Osteoblast (primary cell): ENCODE data around the gene CMPK1. TPM values are rescaled to one million over a fixed set of nuclear protein-coding genes. Genes with fewer than 3 reads are reported as not detected.
A peak's percentile ranks its signal among the peaks of the same experiment; 100 is the strongest.

Source experiments
- DNase-seq: peaks from one replicate; pipeline ENCODE4 v3.0.0; 2011; ENCODE audit warnings: low spot score, mixed read lengths; ENCODE audit not compliant: insufficient read length; ENCODE audit errors: missing footprints
- H2AFZ ChIP-seq: 2 replicates; pipeline ENCODE4 v1.6.0; 2011; ENCODE audit warnings: mild to moderate bottlenecking, low read length
- H3K27ac ChIP-seq: 2 replicates; pipeline ENCODE4 v1.5.1; 2011; ENCODE audit warnings: mild to moderate bottlenecking, low read depth, low read length, moderate library complexity
- H3K27me3 ChIP-seq: 2 replicates; pipeline ENCODE4 v1.6.0; 2012; ENCODE audit warnings: mild to moderate bottlenecking, control low read depth, inconsistent platforms, low read length, moderate library complexity; ENCODE audit not compliant: insufficient read depth
- H3K36me3 ChIP-seq: 2 replicates; pipeline ENCODE4 v1.5.1; 2011; ENCODE audit warnings: mild to moderate bottlenecking, low read length, control low read depth, moderate library complexity; ENCODE audit not compliant: insufficient read depth
- H3K4me1 ChIP-seq: 2 replicates; pipeline ENCODE4 v1.5.1; 2011; ENCODE audit warnings: mild to moderate bottlenecking, low read length, control low read depth, moderate library complexity; ENCODE audit not compliant: insufficient read depth
- H3K4me2 ChIP-seq: 2 replicates; pipeline ENCODE4 v1.6.0; 2011; ENCODE audit warnings: mild to moderate bottlenecking, low read length; ENCODE audit not compliant: insufficient read depth
- H3K4me3 ChIP-seq: fragments of 200-600 bp; sonication (generic); 3 replicates; pipeline ENCODE4 v1.5.1; 2012; ENCODE audit warnings: mild to moderate bottlenecking, low read length, inconsistent platforms; ENCODE audit not compliant: insufficient read depth
- H3K79me2 ChIP-seq: 2 replicates; pipeline ENCODE4 v1.6.0; 2012; ENCODE audit warnings: mild to moderate bottlenecking, low read length, control low read depth, inconsistent platforms; ENCODE audit not compliant: insufficient read depth
- H3K9me3 ChIP-seq: 2 replicates; pipeline ENCODE4 v1.5.1; 2011; ENCODE audit warnings: low read depth, low read length, control low read depth
- H4K20me1 ChIP-seq: 2 replicates; pipeline ENCODE4 v1.6.0; 2012; ENCODE audit warnings: mild to moderate bottlenecking, low read length, control low read depth; ENCODE audit not compliant: insufficient read depth
- CTCF ChIP-seq: IDR thresholded peaks from 2 replicates; pipeline ENCODE4 v1.5.1; 2011; ENCODE audit warnings: mild to moderate bottlenecking, low read depth, low read length, moderate library complexity; ENCODE audit errors: extremely low read depth
- total RNA-seq: library from RNA; depleted of rRNA; stranded (reverse); fragments of >200 nt; gene quantifications from 2 replicates; pipeline ENCODE4 v1.2.3, GENCODE V29; 2012

The CMPK1 gene
- total RNA-seq, 1 donor = 111 TPM

DNA sequence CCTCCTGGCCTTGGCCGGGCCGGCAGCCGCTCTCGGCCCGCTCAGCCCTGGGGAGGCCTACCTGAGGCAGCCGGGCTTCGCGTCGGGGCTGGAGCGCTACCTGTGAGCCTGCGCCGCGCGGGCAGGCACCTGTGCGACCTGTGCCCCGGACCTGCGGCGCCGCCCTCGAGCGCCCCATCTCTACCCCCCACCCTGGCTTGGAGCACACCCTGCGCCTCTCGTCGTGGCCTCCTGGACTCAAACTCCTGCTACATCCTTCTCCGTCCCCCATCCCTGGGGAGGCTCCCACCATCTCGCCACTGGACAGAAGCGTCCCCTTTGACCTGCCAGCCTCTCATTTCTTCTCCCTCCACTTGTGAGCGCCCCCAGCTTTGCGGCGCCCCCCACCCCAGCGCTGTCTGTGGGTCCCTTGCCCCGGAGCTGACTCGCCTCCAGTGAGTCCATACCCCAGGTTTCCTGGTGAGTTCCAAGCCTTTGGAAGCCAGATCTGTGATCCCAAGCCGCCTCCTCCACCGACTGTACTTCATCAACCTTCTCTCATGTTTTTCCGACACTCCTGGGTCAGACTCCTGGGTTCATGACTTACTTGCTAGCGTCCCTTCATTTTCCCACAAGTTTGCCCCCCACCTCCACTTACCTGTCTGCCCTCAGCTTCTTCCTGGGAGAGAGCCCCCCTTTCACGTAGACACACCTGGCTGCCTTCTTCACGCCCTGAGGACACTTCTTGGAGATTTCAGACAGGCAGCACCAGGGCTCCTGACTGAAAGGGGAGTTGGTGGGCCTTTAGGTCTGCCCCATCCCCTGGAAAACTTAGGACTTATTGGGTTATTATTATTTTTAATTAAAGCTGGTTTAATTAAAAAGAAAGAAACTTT lies 83.8 kb downstream of the CMPK1 start:
- Histone ChIP-seq H3K4me2 (no peak overlapping the region), H2AFZ (no peak overlapping the region), H3K4me1 (no peaks in the 10 kb centered on the region)

DNA sequence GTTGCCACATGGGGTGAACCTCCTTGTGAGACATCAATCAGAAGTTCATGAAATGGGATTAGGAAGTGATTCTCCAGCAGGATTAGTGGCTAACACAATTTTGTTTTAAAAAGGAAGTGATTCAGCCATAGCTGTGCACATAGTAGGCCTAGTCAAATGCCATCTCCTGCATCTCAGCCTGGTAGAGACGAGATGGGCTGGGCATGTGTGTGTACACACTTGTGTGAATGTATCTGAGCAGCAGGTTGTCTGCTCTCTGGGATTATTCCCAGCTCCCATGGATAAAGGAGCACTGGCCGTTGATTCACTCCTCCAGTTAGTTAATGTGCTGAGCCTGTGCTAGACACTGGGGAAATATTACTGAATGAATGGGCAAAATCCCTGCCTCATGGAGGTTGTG lies 84.5 kb downstream of the CMPK1 start:
- no peak overlapping the region for H3K4me3 ChIP-seq
- no peaks in the 10 kb centered on the region for H4K20me1 ChIP-seq
- DNase-seq = peak; percentile 75
- H3K27me3 ChIP-seq = peaks cover 36% of the 10 kb centered on the region
- TF ChIP-seq CTCF = no peak
- no peaks in the 10 kb centered on the region for H3K36me3 ChIP-seq
- no peak overlapping the region for H2AFZ ChIP-seq
- H3K27ac ChIP-seq = no peak overlapping the region
- H3K4me1 ChIP-seq = no peaks in the 10 kb centered on the region
- no peaks in the 10 kb centered on the region for H3K9me3 ChIP-seq
- no peaks in the 10 kb centered on the region for H3K79me2 ChIP-seq
- no peak overlapping the region for H3K4me2 ChIP-seq

More for the DNA sequence above, 83.8 kb downstream of the CMPK1 start:
- Histone ChIP-seq H4K20me1 (no peaks in the 10 kb centered on the region), H3K4me3 (no peak overlapping the region), H3K36me3 (no peaks in the 10 kb centered on the region), H3K9me3 (no peaks in the 10 kb centered on the region), H3K27me3 (peaks cover 36% of the 10 kb centered on the region), H3K27ac (no peak overlapping the region), H3K79me2 (no peaks in the 10 kb centered on the region)
- peak; percentile 63 for DNase-seq
- TF ChIP-seq CTCF = no peak

DNA sequence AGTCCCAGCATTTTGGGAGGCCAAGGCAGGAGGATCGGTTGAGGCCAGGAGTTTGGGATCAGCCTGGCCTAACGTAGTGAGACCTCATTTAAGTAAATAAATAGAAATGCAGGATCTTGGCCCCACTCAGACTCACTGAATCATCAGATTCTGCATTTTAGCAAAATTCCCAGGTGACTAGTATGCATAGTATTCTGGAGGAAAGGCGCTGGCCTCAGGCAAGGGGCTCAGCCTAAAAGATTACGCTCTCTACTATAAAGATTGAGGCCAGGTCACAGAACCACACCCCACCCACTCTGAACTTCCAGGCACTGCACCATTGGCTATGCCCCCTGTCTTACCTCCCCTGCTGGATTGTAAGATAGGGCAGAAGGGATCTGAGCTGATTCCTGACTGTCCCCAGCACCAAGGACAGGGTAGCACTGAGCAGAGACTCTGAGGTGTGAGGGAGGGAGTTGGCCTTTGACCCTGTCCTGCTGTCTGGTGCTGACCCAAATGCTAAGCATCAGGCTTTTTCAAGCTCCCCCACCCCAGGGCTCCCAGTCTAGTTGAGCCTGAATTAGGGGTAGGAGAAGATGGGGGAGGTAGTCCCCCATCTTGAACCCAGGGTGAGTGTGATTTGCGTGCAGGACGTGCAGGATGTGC lies 85.2 kb downstream of the CMPK1 start:
- Histone ChIP-seq H4K20me1 (no peaks in the 10 kb centered on the region), H3K79me2 (no peaks in the 10 kb centered on the region), H3K27ac (no peak overlapping the region), H3K4me3 (no peak overlapping the region), H3K36me3 (no peaks in the 10 kb centered on the region), H3K4me2 (no peak overlapping the region), H3K4me1 (no peaks in the 10 kb centered on the region), H3K27me3 (peaks cover 36% of the 10 kb centered on the region), H2AFZ (no peak overlapping the region), H3K9me3 (no peaks in the 10 kb centered on the region)
- no peak for TF ChIP-seq CTCF
- DNase-seq = peak; percentile 69

DNA sequence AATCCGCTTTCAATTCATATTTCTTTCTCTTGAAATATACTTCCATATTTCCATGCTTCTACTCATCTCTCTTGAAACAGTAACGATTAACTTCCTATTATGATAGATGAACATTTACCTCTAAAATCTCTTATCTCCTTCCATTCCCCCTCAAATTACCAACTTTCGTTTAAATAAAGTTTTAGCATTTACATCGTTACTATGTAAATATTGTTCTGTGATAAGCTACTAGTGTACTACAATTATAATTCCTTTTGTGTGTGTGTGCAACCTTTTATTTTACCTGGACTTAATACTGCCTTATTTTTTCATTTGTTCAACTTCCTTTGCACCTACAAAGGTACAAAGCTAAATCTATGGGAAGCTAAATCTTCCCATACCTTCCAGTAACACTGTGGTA lies 87.0 kb downstream of the CMPK1 start:
- no peaks in the 10 kb centered on the region for H3K9me3 ChIP-seq
- H3K27me3 ChIP-seq = peaks cover 29% of the 10 kb centered on the region
- no peak overlapping the region for H3K4me3 ChIP-seq
- no peaks in the 10 kb centered on the region for H3K4me1 ChIP-seq
- H3K79me2 ChIP-seq = no peaks in the 10 kb centered on the region
- DNase-seq = peak; percentile 2
- no peak overlapping the region for H3K4me2 ChIP-seq
- no peak overlapping the region for H3K27ac ChIP-seq
- TF ChIP-seq CTCF = no peak
- no peaks in the 10 kb centered on the region for H4K20me1 ChIP-seq
- no peaks in the 10 kb centered on the region for H3K36me3 ChIP-seq
- H2AFZ ChIP-seq = no peak overlapping the region
